WTC11 (cell line): Measurements from ENCODE around the gene ARHGEF28. TPM values are rescaled to one million over a fixed set of nuclear protein-coding genes. Genes with fewer than 3 reads are reported as not detected.

Experiments used
- ATAC-seq: fragments of 200-7000 bp; cut with Tn5 transposase; 2 replicates; pipeline ENCODE4 v1.10.0; 2021; ENCODE audit warnings: mild to moderate bottlenecking, moderate library complexity
- CTCF ChIA-PET: fragments of 300-600 bp; sonication (Branson Sonifier 250); formaldehyde crosslinking; loops from one replicate; lab custom pipeline; 2021; ENCODE audit warnings: antibody characterized with exemption; lab: Charles Lee
- POLR2A ChIA-PET: fragments of 350-600 bp; sonication (Branson Sonifier 250); formaldehyde crosslinking; loops from one replicate; lab custom pipeline; 2021; ENCODE audit warnings: antibody characterized with exemption; lab: Charles Lee
- DNase-seq: peaks from one replicate; pipeline ENCODE4 v3.0.0; 2021; ENCODE audit warnings: low spot score
- H3K27ac Mint-ChIP-seq: 2 replicates; pipeline ENCODE4 v1.8.0; 2021; ENCODE audit warnings: mixed read lengths
- H3K27me3 Mint-ChIP-seq: 2 replicates; pipeline ENCODE4 v1.8.0; 2021; ENCODE audit warnings: low read depth, mild to moderate bottlenecking, moderate library complexity, mixed read lengths
- H3K36me3 Mint-ChIP-seq: 2 replicates; pipeline ENCODE4 v1.8.0; 2021; ENCODE audit warnings: mixed read lengths
- H3K4me1 Mint-ChIP-seq: 2 replicates; pipeline ENCODE4 v1.8.0; 2022; ENCODE audit warnings: mixed read lengths
- H3K4me3 Mint-ChIP-seq: 2 replicates; pipeline ENCODE4 v1.8.0; 2021; ENCODE audit warnings: mild to moderate bottlenecking, moderate library complexity, mixed read lengths
- H3K9me3 Mint-ChIP-seq: 2 replicates; pipeline ENCODE4 v1.8.0; 2021; ENCODE audit warnings: mixed read lengths
- ATF2 ChIP-seq: sonication (generic); formaldehyde crosslinking; IDR thresholded peaks from 2 replicates; pipeline ENCODE4 v1.8.1; 2022; ENCODE audit warnings: low read depth, missing genetic modification reagents, borderline replicate concordance
- ATF3 ChIP-seq: sonication (generic); formaldehyde crosslinking; conservative IDR thresholded peaks from 2 replicates; pipeline ENCODE4 v1.8.1; 2022; ENCODE audit warnings: mild to moderate bottlenecking, missing genetic modification reagents
- CTCF ChIP-seq: fragments of 200-600 bp; IDR thresholded peaks from 2 replicates; pipeline ENCODE4 v1.8.0; 2022; ENCODE audit warnings: antibody characterized with exemption
- MXD4 ChIP-seq: fragments of 250-450 bp; sonication (Bioruptor Pico); IDR thresholded peaks from 2 replicates; pipeline ENCODE4 v1.8.0; 2021; ENCODE audit warnings: mild to moderate bottlenecking, moderate library complexity, borderline replicate concordance
- NR1H2 ChIP-seq: sonication (generic); formaldehyde crosslinking; IDR thresholded peaks from 2 replicates; pipeline ENCODE4 v1.9.0; 2021; ENCODE audit warnings: mild to moderate bottlenecking, moderate library complexity, missing genetic modification reagents
- NR2C2 ChIP-seq: sonication (generic); formaldehyde crosslinking; IDR thresholded peaks from 2 replicates; pipeline ENCODE4 v1.8.0; 2022; ENCODE audit warnings: mild to moderate bottlenecking, missing genetic modification reagents
- NR3C1 ChIP-seq: sonication (generic); formaldehyde crosslinking; conservative IDR thresholded peaks from 2 replicates; pipeline ENCODE4 v1.8.1; 2023; ENCODE audit warnings: low read depth, mild to moderate bottlenecking, missing genetic modification reagents
- SMAD3 ChIP-seq: sonication (generic); formaldehyde crosslinking; IDR thresholded peaks from 2 replicates; pipeline ENCODE4 v1.8.0; 2022; ENCODE audit warnings: missing genetic modification reagents, mild to moderate bottlenecking, borderline replicate concordance
- ZBTB21 ChIP-seq: sonication (generic); formaldehyde crosslinking; IDR thresholded peaks from 2 replicates; pipeline ENCODE4 v1.8.1; 2023; ENCODE audit warnings: mild to moderate bottlenecking, missing genetic modification reagents, borderline replicate concordance
- total RNA-seq: library from RNA; stranded (reverse); gene quantifications from 3 replicates; pipeline ENCODE4 v1.2.3, GENCODE V29; 2021
- TF ChIP-seq, protein P1 (sequence below): fragments of 250-450 bp; sonication (Bioruptor Pico); IDR thresholded peaks from 2 replicates; pipeline ENCODE4 v1.8.0; 2021; ENCODE audit warnings: mild to moderate bottlenecking
- TF ChIP-seq, protein P2 (sequence below): sonication (generic); formaldehyde crosslinking; IDR thresholded peaks from 2 replicates; pipeline ENCODE4 v1.8.1; 2023; ENCODE audit warnings: mild to moderate bottlenecking, missing genetic modification reagents
- TF ChIP-seq, protein P3 (sequence below): sonication (generic); formaldehyde crosslinking; IDR thresholded peaks from 2 replicates; pipeline ENCODE4 v1.8.1; 2023; ENCODE audit warnings: mild to moderate bottlenecking, missing genetic modification reagents, borderline replicate concordance
- TF ChIP-seq, protein P4 (sequence below): sonication (generic); formaldehyde crosslinking; IDR thresholded peaks from 2 replicates; pipeline ENCODE4 v1.8.0; 2023; ENCODE audit warnings: missing genetic modification reagents
- TF ChIP-seq, protein P5 (sequence below): sonication (generic); formaldehyde crosslinking; IDR thresholded peaks from 2 replicates; pipeline ENCODE4 v1.8.1; 2023; ENCODE audit warnings: mild to moderate bottlenecking, missing genetic modification reagents, moderate library complexity
- TF ChIP-seq, protein P6 (sequence below): sonication (generic); formaldehyde crosslinking; IDR thresholded peaks from 2 replicates; pipeline ENCODE4 v1.8.1; 2023; ENCODE audit warnings: mild to moderate bottlenecking, missing genetic modification reagents
- TF ChIP-seq, protein P7 (sequence below): sonication (generic); formaldehyde crosslinking; IDR thresholded peaks from 2 replicates; pipeline ENCODE4 v1.8.1; 2022; ENCODE audit warnings: missing genetic modification reagents, borderline replicate concordance

The ARHGEF28 gene
- total RNA-seq, 1 experiment from 2014 or later = 0.96 TPM

GRCh38 chr5:73631500-73631899 is 5.5 kb downstream of the ARHGEF28 start:
- POLR2A ChIA-PET = no interaction called here
- H3K36me3 Mint-ChIP-seq = no peaks in the 10 kb centered on the region

DNA sequence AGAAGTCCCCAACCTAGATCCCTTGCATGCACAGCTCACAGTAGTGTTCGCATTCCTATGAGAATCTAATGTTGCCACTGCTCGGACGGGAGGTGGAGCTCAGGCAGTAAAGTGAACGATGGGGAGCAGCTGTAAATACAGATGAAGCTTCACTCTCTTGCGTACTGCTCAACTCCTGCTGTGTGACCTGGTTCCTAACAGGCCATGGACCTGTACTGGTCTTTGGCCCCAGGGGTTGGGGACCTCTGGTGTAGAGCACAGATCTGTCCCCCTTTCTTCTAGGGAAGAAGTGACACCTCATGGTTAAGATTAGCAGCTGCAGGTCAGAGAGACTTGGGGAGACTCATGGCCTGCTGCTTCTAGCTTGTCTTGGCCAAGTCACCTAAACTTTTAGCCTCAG is 7.1 kb downstream of the ARHGEF28 start:
- CTCF ChIA-PET = interaction anchor here (0.6 to 1.5 kb wide), 10 partner anchors 15 to 197 kb away, joined by 3 to 22 read pairs (median 4); no protein-coding TSS in a partner anchor
- Mint-ChIP-seq H3K4me1 (no peaks in the 10 kb centered on the region), H3K9me3 (no peaks in the 10 kb centered on the region), H3K27me3 (peaks cover 14% of the 10 kb centered on the region), H3K4me3 (no peak overlapping the region), H3K27ac (no peak overlapping the region), H3K36me3 (no peaks in the 10 kb centered on the region)
- DNase-seq (no peak), ATAC-seq (peak; percentile 90)
- POLR2A ChIA-PET = no interaction called here
- TF ChIP-seq, protein P1, sequence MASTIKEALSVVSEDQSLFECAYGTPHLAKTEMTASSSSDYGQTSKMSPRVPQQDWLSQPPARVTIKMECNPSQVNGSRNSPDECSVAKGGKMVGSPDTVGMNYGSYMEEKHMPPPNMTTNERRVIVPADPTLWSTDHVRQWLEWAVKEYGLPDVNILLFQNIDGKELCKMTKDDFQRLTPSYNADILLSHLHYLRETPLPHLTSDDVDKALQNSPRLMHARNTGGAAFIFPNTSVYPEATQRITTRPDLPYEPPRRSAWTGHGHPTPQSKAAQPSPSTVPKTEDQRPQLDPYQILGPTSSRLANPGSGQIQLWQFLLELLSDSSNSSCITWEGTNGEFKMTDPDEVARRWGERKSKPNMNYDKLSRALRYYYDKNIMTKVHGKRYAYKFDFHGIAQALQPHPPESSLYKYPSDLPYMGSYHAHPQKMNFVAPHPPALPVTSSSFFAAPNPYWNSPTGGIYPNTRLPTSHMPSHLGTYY = no peak
- TF ChIP-seq, protein P2, sequence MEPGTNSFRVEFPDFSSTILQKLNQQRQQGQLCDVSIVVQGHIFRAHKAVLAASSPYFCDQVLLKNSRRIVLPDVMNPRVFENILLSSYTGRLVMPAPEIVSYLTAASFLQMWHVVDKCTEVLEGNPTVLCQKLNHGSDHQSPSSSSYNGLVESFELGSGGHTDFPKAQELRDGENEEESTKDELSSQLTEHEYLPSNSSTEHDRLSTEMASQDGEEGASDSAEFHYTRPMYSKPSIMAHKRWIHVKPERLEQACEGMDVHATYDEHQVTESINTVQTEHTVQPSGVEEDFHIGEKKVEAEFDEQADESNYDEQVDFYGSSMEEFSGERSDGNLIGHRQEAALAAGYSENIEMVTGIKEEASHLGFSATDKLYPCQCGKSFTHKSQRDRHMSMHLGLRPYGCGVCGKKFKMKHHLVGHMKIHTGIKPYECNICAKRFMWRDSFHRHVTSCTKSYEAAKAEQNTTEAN (CRISPR knock-in tag) = no peak
- TF ChIP-seq ATF2 = no peak
- TF ChIP-seq, protein P3, sequence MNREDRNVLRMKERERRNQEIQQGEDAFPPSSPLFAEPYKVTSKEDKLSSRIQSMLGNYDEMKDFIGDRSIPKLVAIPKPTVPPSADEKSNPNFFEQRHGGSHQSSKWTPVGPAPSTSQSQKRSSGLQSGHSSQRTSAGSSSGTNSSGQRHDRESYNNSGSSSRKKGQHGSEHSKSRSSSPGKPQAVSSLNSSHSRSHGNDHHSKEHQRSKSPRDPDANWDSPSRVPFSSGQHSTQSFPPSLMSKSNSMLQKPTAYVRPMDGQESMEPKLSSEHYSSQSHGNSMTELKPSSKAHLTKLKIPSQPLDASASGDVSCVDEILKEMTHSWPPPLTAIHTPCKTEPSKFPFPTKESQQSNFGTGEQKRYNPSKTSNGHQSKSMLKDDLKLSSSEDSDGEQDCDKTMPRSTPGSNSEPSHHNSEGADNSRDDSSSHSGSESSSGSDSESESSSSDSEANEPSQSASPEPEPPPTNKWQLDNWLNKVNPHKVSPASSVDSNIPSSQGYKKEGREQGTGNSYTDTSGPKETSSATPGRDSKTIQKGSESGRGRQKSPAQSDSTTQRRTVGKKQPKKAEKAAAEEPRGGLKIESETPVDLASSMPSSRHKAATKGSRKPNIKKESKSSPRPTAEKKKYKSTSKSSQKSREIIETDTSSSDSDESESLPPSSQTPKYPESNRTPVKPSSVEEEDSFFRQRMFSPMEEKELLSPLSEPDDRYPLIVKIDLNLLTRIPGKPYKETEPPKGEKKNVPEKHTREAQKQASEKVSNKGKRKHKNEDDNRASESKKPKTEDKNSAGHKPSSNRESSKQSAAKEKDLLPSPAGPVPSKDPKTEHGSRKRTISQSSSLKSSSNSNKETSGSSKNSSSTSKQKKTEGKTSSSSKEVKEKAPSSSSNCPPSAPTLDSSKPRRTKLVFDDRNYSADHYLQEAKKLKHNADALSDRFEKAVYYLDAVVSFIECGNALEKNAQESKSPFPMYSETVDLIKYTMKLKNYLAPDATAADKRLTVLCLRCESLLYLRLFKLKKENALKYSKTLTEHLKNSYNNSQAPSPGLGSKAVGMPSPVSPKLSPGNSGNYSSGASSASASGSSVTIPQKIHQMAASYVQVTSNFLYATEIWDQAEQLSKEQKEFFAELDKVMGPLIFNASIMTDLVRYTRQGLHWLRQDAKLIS (CRISPR knock-in tag) = no peak

More at GRCh38 chr5:73631500-73631899, 5.5 kb downstream of the ARHGEF28 start:
- Mint-ChIP-seq H3K27ac (no peak overlapping the region), H3K27me3 (peaks cover 27% of the 10 kb centered on the region), H3K4me1 (no peaks in the 10 kb centered on the region), H3K4me3 (no peak overlapping the region), H3K9me3 (no peaks in the 10 kb centered on the region)
- ATAC-seq (no peak), DNase-seq (no peak)
- CTCF ChIA-PET = no interaction called here
- TF ChIP-seq SMAD3 = no peak
- TF ChIP-seq, protein P4, sequence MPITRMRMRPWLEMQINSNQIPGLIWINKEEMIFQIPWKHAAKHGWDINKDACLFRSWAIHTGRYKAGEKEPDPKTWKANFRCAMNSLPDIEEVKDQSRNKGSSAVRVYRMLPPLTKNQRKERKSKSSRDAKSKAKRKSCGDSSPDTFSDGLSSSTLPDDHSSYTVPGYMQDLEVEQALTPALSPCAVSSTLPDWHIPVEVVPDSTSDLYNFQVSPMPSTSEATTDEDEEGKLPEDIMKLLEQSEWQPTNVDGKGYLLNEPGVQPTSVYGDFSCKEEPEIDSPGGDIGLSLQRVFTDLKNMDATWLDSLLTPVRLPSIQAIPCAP (CRISPR knock-in tag) = no peak
- no peak for TF ChIP-seq NR2C2 (CRISPR knock-in tag)
- no peak for TF ChIP-seq ZBTB21 (CRISPR knock-in tag)
- TF ChIP-seq ATF3 (CRISPR knock-in tag) = no peak
- TF ChIP-seq MXD4 (CRISPR knock-in tag) = no peak
- TF ChIP-seq, protein P5, sequence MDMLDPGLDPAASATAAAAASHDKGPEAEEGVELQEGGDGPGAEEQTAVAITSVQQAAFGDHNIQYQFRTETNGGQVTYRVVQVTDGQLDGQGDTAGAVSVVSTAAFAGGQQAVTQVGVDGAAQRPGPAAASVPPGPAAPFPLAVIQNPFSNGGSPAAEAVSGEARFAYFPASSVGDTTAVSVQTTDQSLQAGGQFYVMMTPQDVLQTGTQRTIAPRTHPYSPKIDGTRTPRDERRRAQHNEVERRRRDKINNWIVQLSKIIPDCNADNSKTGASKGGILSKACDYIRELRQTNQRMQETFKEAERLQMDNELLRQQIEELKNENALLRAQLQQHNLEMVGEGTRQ = no peak
- TF ChIP-seq NR3C1 = no peak
- TF ChIP-seq, protein P6, sequence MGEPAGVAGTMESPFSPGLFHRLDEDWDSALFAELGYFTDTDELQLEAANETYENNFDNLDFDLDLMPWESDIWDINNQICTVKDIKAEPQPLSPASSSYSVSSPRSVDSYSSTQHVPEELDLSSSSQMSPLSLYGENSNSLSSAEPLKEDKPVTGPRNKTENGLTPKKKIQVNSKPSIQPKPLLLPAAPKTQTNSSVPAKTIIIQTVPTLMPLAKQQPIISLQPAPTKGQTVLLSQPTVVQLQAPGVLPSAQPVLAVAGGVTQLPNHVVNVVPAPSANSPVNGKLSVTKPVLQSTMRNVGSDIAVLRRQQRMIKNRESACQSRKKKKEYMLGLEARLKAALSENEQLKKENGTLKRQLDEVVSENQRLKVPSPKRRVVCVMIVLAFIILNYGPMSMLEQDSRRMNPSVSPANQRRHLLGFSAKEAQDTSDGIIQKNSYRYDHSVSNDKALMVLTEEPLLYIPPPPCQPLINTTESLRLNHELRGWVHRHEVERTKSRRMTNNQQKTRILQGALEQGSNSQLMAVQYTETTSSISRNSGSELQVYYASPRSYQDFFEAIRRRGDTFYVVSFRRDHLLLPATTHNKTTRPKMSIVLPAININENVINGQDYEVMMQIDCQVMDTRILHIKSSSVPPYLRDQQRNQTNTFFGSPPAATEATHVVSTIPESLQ = no peak
- TF ChIP-seq CTCF = no peak
- TF ChIP-seq, protein P7, sequence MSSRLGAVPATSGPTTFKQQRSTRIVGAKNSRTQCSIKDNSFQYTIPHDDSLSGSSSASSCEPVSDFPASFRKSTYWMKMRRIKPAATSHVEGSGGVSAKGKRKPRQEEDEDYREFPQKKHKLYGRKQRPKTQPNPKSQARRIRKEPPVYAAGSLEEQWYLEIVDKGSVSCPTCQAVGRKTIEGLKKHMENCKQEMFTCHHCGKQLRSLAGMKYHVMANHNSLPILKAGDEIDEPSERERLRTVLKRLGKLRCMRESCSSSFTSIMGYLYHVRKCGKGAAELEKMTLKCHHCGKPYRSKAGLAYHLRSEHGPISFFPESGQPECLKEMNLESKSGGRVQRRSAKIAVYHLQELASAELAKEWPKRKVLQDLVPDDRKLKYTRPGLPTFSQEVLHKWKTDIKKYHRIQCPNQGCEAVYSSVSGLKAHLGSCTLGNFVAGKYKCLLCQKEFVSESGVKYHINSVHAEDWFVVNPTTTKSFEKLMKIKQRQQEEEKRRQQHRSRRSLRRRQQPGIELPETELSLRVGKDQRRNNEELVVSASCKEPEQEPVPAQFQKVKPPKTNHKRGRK (CRISPR knock-in tag) = no peak
- TF ChIP-seq NR1H2 (CRISPR knock-in tag) = no peak
